Measurements from ENCODE around the gene C14orf132.

GRCh38 chr14:96088911-96089310 lies 49.7 kb downstream of the C14orf132 start:
- TF ChIP-seq CTCF (IDR thresholded peaks at IDR 0.05) (no peak), POLR2A (IDR thresholded peaks at IDR 0.05) (no peak)
